HepG2 (cell line): Measurements from ENCODE around the gene NET1. TPM values are rescaled to one million over a fixed set of nuclear protein-coding genes. Genes with fewer than 3 reads are reported as not detected.

Experiments used
- ATF1 ChIP-seq: IDR thresholded peaks from 2 replicates; pipeline ENCODE4 v1.6.1; 2016; ENCODE audit warnings: mild to moderate bottlenecking, control low read depth
- HMG20A ChIP-seq: IDR thresholded peaks from 2 replicates; pipeline ENCODE4 v1.6.1; 2016; ENCODE audit warnings: borderline replicate concordance
- HNRNPK ChIP-seq: fragments of 200-400 bp; formaldehyde crosslinking; IDR thresholded peaks from 2 replicates; pipeline ENCODE4 v1.6.1; 2018; ENCODE audit warnings: low read length, low read depth, moderate library complexity, mild to moderate bottlenecking; ENCODE audit not compliant: poor library complexity, severe bottlenecking
- HNRNPLL ChIP-seq: fragments of 200-400 bp; formaldehyde crosslinking; IDR thresholded peaks from 2 replicates; pipeline ENCODE4 v1.6.1; 2017; ENCODE audit warnings: mild to moderate bottlenecking, low read depth, low read length; ENCODE audit not compliant: poor library complexity, severe bottlenecking
- HOXD1 ChIP-seq: sonication (generic); formaldehyde crosslinking; IDR thresholded peaks from 2 replicates; pipeline ENCODE4 v1.5.0; 2020; ENCODE audit warnings: missing genetic modification reagents
- JARID2 ChIP-seq: sonication (generic); formaldehyde crosslinking; IDR thresholded peaks from 2 replicates; pipeline ENCODE4 v1.8.1; 2023; ENCODE audit warnings: missing genetic modification reagents, inconsistent platforms; ENCODE audit not compliant: insufficient replicate concordance
- KLF16 ChIP-seq, 2 experiments: sonication (generic) in 1 of 2; formaldehyde crosslinking in 1 of 2; IDR thresholded peaks; 2 replicates each; pipeline versions ENCODE4 v1.6.1 to v1.8.0; 2016 to 2023; ENCODE audit warnings: missing genetic modification reagents in 2 of 2, missing compliant biosample characterization in 1 of 2
- MXI1 ChIP-seq: IDR thresholded peaks from 3 replicates; pipeline ENCODE4 v1.6.1; 2012; ENCODE audit warnings: low read depth, low read length, inconsistent platforms, borderline replicate concordance
- NFE2 ChIP-seq: sonication (generic); formaldehyde crosslinking; IDR thresholded peaks from 2 replicates; pipeline ENCODE4 v1.4.0; 2020; ENCODE audit warnings: missing genetic modification reagents
- POLR2G ChIP-seq: fragments of 200-400 bp; formaldehyde crosslinking; IDR thresholded peaks from 2 replicates; pipeline ENCODE4 v1.6.1; 2018; ENCODE audit warnings: mild to moderate bottlenecking, low read depth, low read length, moderate library complexity
- SMC3 ChIP-seq: IDR thresholded peaks from 2 replicates; pipeline ENCODE4 v1.6.1; 2011; ENCODE audit warnings: low read length, improper control_type of control experiment
- SPEN ChIP-seq: sonication (generic); formaldehyde crosslinking; IDR thresholded peaks from 2 replicates; pipeline ENCODE4 v1.5.1; 2020; ENCODE audit warnings: low read depth, mild to moderate bottlenecking, missing genetic modification reagents
- SYNCRIP ChIP-seq: fragments of 200-400 bp; formaldehyde crosslinking; IDR thresholded peaks from 2 replicates; pipeline ENCODE4 v1.6.1; 2018; ENCODE audit warnings: mild to moderate bottlenecking, low read depth, low read length; ENCODE audit not compliant: insufficient read depth
- TAF15 ChIP-seq: fragments of 200-400 bp; formaldehyde crosslinking; IDR thresholded peaks from one replicate; pipeline ENCODE4 v1.6.1; 2018; ENCODE audit warnings: mild to moderate bottlenecking, low read depth, low read length; ENCODE audit not compliant: poor library complexity, severe bottlenecking
- TBX2 ChIP-seq: sonication (generic); formaldehyde crosslinking; IDR thresholded peaks from 2 replicates; pipeline ENCODE4 v1.5.0; 2020; ENCODE audit warnings: missing genetic modification reagents, mild to moderate bottlenecking, borderline replicate concordance
- TEAD3 ChIP-seq: optimal IDR thresholded peaks from 2 replicates; pipeline ENCODE3; 2016; ENCODE audit warnings: borderline replicate concordance
- ZBTB25 ChIP-seq: IDR thresholded peaks from 2 replicates; pipeline ENCODE4 v1.6.1; 2018; ENCODE audit warnings: missing genetic modification reagents
- ZNF562 ChIP-seq: sonication (generic); formaldehyde crosslinking; IDR thresholded peaks from 2 replicates; pipeline ENCODE4 v1.8.0; 2022; ENCODE audit warnings: missing genetic modification reagents, borderline replicate concordance
- ZNF83 ChIP-seq: sonication (generic); formaldehyde crosslinking; IDR thresholded peaks from 2 replicates; pipeline ENCODE4 v1.4.0; 2020; ENCODE audit warnings: missing genetic modification reagents, mild to moderate bottlenecking, borderline replicate concordance
- polyA plus RNA-seq, 8 experiments: library from polyadenylated mRNA; depleted of rRNA in 3 of 8; stranded (reverse) in 7 of 8; unstranded in 1 of 8; fragments of >200 nt; fragmentation: Illumina TruSeq in 4 of 8; extraction: Trizol in 4 of 8; gene quantifications; 2 replicates each; pipeline versions ENCODE4 v1.2.1 to v1.2.3, GENCODE V29; 2011 to 2016; ENCODE audit warnings: low read depth in 4 of 8, missing spikeins in 1 of 8, mixed read lengths in 1 of 8; ENCODE audit not compliant: insufficient read depth in 1 of 8
- total RNA-seq, 5 experiments: library from RNA; depleted of rRNA; stranded (reverse); fragments of >200 nt; fragmentation: Illumina TruSeq; extraction: Trizol; gene quantifications; 2 replicates each; pipeline ENCODE4 v1.2.3, GENCODE V29; 2016; ENCODE audit warnings: low read depth in 1 of 5
- TF ChIP-seq, protein P1 (sequence below): sonication (generic); formaldehyde crosslinking; IDR thresholded peaks from 2 replicates; pipeline ENCODE4 v1.8.0; 2022; ENCODE audit warnings: missing genetic modification reagents, mild to moderate bottlenecking, moderate library complexity, borderline replicate concordance
- TF ChIP-seq, protein P2 (sequence below): sonication (generic); formaldehyde crosslinking; conservative IDR thresholded peaks from 2 replicates; pipeline ENCODE4 v1.4.0; 2020; ENCODE audit warnings: mild to moderate bottlenecking, missing genetic modification reagents, moderate library complexity
- TF ChIP-seq, protein P3 (sequence below): IDR thresholded peaks from 2 replicates; pipeline ENCODE4 v1.6.1; 2016

The NET1 gene
- total and polyA plus RNA-seq, 2 of the 13 experiments (the other 11 are each of a cell fraction or from before 2014, with no cell fraction given), result 48.1 to 65.8 TPM

- no peak for TF ChIP-seq ZNF83 (CRISPR knock-in tag)
- TF ChIP-seq POLR2G, result no peak
- no peak for TF ChIP-seq HNRNPLL
- no peak for TF ChIP-seq ZBTB25 (CRISPR knock-in tag)
- TF ChIP-seq, protein P1, sequence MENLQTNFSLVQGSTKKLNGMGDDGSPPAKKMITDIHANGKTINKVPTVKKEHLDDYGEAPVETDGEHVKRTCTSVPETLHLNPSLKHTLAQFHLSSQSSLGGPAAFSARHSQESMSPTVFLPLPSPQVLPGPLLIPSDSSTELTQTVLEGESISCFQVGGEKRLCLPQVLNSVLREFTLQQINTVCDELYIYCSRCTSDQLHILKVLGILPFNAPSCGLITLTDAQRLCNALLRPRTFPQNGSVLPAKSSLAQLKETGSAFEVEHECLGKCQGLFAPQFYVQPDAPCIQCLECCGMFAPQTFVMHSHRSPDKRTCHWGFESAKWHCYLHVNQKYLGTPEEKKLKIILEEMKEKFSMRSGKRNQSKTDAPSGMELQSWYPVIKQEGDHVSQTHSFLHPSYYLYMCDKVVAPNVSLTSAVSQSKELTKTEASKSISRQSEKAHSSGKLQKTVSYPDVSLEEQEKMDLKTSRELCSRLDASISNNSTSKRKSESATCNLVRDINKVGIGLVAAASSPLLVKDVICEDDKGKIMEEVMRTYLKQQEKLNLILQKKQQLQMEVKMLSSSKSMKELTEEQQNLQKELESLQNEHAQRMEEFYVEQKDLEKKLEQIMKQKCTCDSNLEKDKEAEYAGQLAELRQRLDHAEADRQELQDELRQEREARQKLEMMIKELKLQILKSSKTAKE (CRISPR knock-in tag), result peak; percentile 24; the same call in 1 of the 2 replicates
- no peak for TF ChIP-seq SPEN (CRISPR knock-in tag)
- TF ChIP-seq HMG20A (CRISPR knock-in tag), result no peak
- TF ChIP-seq JARID2 (CRISPR knock-in tag), result no peak
- peak; percentile 58 for TF ChIP-seq TEAD3 (CRISPR knock-in tag)
- peak; percentile 93 for TF ChIP-seq HNRNPK
- TF ChIP-seq TAF15, result no peak
- no peak for TF ChIP-seq MXI1
- no peak for TF ChIP-seq SYNCRIP
- TF ChIP-seq, protein P2, sequence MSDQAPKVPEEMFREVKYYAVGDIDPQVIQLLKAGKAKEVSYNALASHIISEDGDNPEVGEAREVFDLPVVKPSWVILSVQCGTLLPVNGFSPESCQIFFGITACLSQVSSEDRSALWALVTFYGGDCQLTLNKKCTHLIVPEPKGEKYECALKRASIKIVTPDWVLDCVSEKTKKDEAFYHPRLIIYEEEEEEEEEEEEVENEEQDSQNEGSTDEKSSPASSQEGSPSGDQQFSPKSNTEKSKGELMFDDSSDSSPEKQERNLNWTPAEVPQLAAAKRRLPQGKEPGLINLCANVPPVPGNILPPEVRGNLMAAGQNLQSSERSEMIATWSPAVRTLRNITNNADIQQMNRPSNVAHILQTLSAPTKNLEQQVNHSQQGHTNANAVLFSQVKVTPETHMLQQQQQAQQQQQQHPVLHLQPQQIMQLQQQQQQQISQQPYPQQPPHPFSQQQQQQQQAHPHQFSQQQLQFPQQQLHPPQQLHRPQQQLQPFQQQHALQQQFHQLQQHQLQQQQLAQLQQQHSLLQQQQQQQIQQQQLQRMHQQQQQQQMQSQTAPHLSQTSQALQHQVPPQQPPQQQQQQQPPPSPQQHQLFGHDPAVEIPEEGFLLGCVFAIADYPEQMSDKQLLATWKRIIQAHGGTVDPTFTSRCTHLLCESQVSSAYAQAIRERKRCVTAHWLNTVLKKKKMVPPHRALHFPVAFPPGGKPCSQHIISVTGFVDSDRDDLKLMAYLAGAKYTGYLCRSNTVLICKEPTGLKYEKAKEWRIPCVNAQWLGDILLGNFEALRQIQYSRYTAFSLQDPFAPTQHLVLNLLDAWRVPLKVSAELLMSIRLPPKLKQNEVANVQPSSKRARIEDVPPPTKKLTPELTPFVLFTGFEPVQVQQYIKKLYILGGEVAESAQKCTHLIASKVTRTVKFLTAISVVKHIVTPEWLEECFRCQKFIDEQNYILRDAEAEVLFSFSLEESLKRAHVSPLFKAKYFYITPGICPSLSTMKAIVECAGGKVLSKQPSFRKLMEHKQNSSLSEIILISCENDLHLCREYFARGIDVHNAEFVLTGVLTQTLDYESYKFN, result 0 out of 2 replicates have a peak, but pooled peaks have one; percentile 11
- no peak for TF ChIP-seq ZNF562
- TF ChIP-seq TBX2 (CRISPR knock-in tag), result no peak
- TF ChIP-seq NFE2 (CRISPR knock-in tag), result no peak
- no peak for TF ChIP-seq KLF16 (CRISPR knock-in tag; IDR thresholded peaks at IDR 0.05)
- TF ChIP-seq, protein P3, sequence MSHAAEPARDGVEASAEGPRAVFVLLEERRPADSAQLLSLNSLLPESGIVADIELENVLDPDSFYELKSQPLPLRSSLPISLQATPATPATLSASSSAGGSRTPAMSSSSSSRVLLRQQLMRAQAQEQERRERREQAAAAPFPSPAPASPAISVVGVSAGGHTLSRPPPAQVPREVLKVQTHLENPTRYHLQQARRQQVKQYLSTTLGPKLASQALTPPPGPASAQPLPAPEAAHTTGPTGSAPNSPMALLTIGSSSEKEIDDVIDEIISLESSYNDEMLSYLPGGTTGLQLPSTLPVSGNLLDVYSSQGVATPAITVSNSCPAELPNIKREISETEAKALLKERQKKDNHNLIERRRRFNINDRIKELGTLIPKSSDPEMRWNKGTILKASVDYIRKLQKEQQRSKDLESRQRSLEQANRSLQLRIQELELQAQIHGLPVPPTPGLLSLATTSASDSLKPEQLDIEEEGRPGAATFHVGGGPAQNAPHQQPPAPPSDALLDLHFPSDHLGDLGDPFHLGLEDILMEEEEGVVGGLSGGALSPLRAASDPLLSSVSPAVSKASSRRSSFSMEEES, result no peak
- TF ChIP-seq ATF1 (CRISPR knock-in tag), result no peak
- TF ChIP-seq SMC3, result no peak
- TF ChIP-seq HOXD1, result no peak
These were observed 38.3 kb upstream of the NET1 start (continued) for GRCh38 chr10:5373891-5374611.
